H1 (cell line): ENCODE measurements around the gene SLC38A8.

Experiments used
- EP300 ChIP-seq, 2 experiments: IDR thresholded peaks; 1 replicate in 1 of 2; 2 replicates in 1 of 2; pipeline ENCODE4 v1.6.1; 2011 to 2012; ENCODE audit warnings: low read depth in 2 of 2, low read length in 2 of 2, mild to moderate bottlenecking in 2 of 2, borderline replicate concordance in 1 of 2, inconsistent platforms in 1 of 2, moderate library complexity in 1 of 2
- GTF2F1 ChIP-seq: IDR thresholded peaks from 2 replicates; pipeline ENCODE4 v1.6.1; 2012; ENCODE audit warnings: low read depth, low read length, improper control_type of control experiment, borderline replicate concordance
- HDAC6 ChIP-seq: IDR thresholded peaks from one replicate; pipeline ENCODE4 v1.7.1; 2012; ENCODE audit warnings: low read depth, mild to moderate bottlenecking, inconsistent platforms, low read length, moderate library complexity
- KDM1A ChIP-seq: fragments of 200-600, 300-600 bp; sonication (generic); IDR thresholded peaks from 2 replicates; pipeline ENCODE4 v1.7.1; 2016; ENCODE audit warnings: mild to moderate bottlenecking, low read length, borderline replicate concordance
- POLR2A ChIP-seq, 2 experiments: IDR thresholded peaks; 1 replicate in 1 of 2; 2 replicates in 1 of 2; pipeline ENCODE4 v1.6.1; 2011; ENCODE audit warnings: low read depth in 2 of 2, low read length in 2 of 2, mild to moderate bottlenecking in 2 of 2; ENCODE audit errors: control extremely low read depth in 1 of 2
- POLR2AphosphoS5 ChIP-seq: IDR thresholded peaks from 2 replicates; pipeline ENCODE4 v1.6.1; 2011; ENCODE audit warnings: low read depth, low read length
- RFX5 ChIP-seq: IDR thresholded peaks from 2 replicates; pipeline ENCODE4 v1.6.1; 2011; ENCODE audit warnings: low read depth, low read length, improper control_type of control experiment, borderline replicate concordance
- RXRA ChIP-seq: IDR thresholded peaks from 2 replicates; pipeline ENCODE4 v1.6.1; 2011; ENCODE audit warnings: low read depth, mild to moderate bottlenecking, low read length, moderate library complexity; ENCODE audit not compliant: insufficient read depth
- SIN3A ChIP-seq, 2 experiments: IDR thresholded peaks in 1 of 2; conservative IDR thresholded peaks in 1 of 2; 2 replicates each; pipeline ENCODE4 v1.6.1; 2011 to 2012; ENCODE audit warnings: low read length in 2 of 2, improper control_type of control experiment in 1 of 2, low read depth in 1 of 2, mild to moderate bottlenecking in 1 of 2
- TF ChIP-seq, protein P1 (sequence below), 3 experiments: IDR thresholded peaks; 1 replicate in 2 of 3; 2 replicates in 1 of 3; pipeline versions ENCODE4 v1.5.1 to v1.6.1; 2011; ENCODE audit warnings: low read length in 3 of 3, mild to moderate bottlenecking in 3 of 3, inconsistent platforms in 2 of 3, low read depth in 1 of 3, moderate library complexity in 1 of 3; ENCODE audit not compliant: insufficient read depth in 1 of 3; ENCODE audit errors: control extremely low read depth in 1 of 3

DNA sequence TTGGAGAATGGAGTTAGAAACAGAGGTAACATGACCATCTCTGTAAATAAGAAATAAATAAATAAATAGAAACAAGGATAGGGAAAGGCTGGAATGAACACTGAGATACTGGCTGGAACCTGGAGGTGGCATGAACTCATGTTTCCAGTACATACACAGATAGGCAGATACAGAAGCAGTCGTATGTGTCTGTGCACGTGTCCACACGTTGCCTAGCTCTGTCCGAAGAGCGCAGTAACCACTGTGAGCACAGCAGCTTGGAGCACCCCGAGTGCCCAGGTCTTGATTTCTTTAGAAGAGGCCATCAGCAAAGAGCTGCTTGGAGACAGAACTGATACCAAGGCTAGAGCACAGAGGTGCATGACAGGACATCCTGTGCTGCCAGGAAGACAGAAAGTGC, 37.1 kb upstream of the SLC38A8 start:
- TF ChIP-seq KDM1A (no peak), POLR2A (IDR thresholded peaks at IDR 0.05; ENCODE audit: control extremely low read depth in 1 of 2, low read depth in 2 of 2, low read length in 2 of 2) (no peak), SIN3A (conservative IDR thresholded peaks at IDR 0.05 in 1 of 2, IDR thresholded peaks at IDR 0.05 in 1 of 2; ENCODE audit: low read depth in 1 of 2, low read length in 2 of 2) (no peak), POLR2AphosphoS5 (no peak), RFX5 (no peak), EP300 (IDR thresholded peaks at IDR 0.05; ENCODE audit: borderline replicate concordance in 1 of 2, low read depth in 2 of 2, low read length in 2 of 2) (no peak), HDAC6 (no peak), GTF2F1 (no peak), RXRA (no peak)
- TF ChIP-seq, protein P1, sequence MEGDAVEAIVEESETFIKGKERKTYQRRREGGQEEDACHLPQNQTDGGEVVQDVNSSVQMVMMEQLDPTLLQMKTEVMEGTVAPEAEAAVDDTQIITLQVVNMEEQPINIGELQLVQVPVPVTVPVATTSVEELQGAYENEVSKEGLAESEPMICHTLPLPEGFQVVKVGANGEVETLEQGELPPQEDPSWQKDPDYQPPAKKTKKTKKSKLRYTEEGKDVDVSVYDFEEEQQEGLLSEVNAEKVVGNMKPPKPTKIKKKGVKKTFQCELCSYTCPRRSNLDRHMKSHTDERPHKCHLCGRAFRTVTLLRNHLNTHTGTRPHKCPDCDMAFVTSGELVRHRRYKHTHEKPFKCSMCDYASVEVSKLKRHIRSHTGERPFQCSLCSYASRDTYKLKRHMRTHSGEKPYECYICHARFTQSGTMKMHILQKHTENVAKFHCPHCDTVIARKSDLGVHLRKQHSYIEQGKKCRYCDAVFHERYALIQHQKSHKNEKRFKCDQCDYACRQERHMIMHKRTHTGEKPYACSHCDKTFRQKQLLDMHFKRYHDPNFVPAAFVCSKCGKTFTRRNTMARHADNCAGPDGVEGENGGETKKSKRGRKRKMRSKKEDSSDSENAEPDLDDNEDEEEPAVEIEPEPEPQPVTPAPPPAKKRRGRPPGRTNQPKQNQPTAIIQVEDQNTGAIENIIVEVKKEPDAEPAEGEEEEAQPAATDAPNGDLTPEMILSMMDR (IDR thresholded peaks at IDR 0.05; ENCODE audit: control extremely low read depth in 1 of 3, insufficient read depth in 1 of 3, low read depth in 1 of 3, low read length in 3 of 3): no peak
